Hematopoietic multipotent progenitor cell treated with erythropoietin and hydrocortisone succinate and interleukin-3 and kit ligand, for 8 days (in vitro differentiated cells): ENCODE measurements around the gene CCDC192.
"Not testable (repeated sequence)": the region's sequence is repeated elsewhere in the genome, so short reads cannot be mapped to it uniquely, and the experiment has no call there.

ENCODE experiments used
- DNase-seq: peaks from one replicate; pipeline ENCODE4 v3.0.0-alpha.2; 2015

The CCDC192 gene

GRCh38 chr5:127702926-127703561, at the start of gene CCDC192:
Gene CCDC192, plus strand, starts transcription at chr5:127703391. Its CDS starts 55 bp downstream, at chr5:127703446.
- no peak for DNase-seq

- no peak for DNase-seq
These were observed 46.4 kb upstream of the CCDC192 start for GRCh38 chr5:127656825-127657224.

GRCh38 chr5:127660047-127660733, 43.0 kb upstream of the CCDC192 start:
- DNase-seq, result no peak

GRCh38 chr5:127664093-127664492, 39.1 kb upstream of the CCDC192 start:
- DNase-seq, result no peak

GRCh38 chr5:127665641-127666040, 37.5 kb upstream of the CCDC192 start:
- no peak for DNase-seq

- no peak for DNase-seq
These were observed 37.0 kb upstream of the CCDC192 start for GRCh38 chr5:127666043-127666716.

- DNase-seq, result no peak
These were observed 35.3 kb upstream of the CCDC192 start for GRCh38 chr5:127667926-127668325.

GRCh38 chr5:127671218-127671617, 32.0 kb upstream of the CCDC192 start:
- no peak for DNase-seq

- no peak for DNase-seq
These were observed 29.9 kb upstream of the CCDC192 start for GRCh38 chr5:127673117-127673800.

- DNase-seq, result not testable (repeated sequence)
These were observed 26.2 kb upstream of the CCDC192 start for GRCh38 chr5:127676951-127677350.

GRCh38 chr5:127679691-127680330, 23.4 kb upstream of the CCDC192 start:
- not testable (repeated sequence) for DNase-seq

- no peak for DNase-seq
These were observed 22.6 kb upstream of the CCDC192 start for GRCh38 chr5:127680595-127680994.

- DNase-seq, result no peak
These were observed 20.2 kb upstream of the CCDC192 start for GRCh38 chr5:127683008-127683407.

GRCh38 chr5:127684726-127685467, 18.3 kb upstream of the CCDC192 start:
- DNase-seq, result no peak

GRCh38 chr5:127685662-127686061, 17.5 kb upstream of the CCDC192 start:
- no peak for DNase-seq

GRCh38 chr5:127686424-127686823, 16.8 kb upstream of the CCDC192 start:
- no peak for DNase-seq

GRCh38 chr5:127694518-127695171, 8.5 kb upstream of the CCDC192 start:
- DNase-seq, result no peak

- DNase-seq, result no peak
These were observed 7.8 kb upstream of the CCDC192 start for GRCh38 chr5:127695346-127695745.

GRCh38 chr5:127696683-127697082, 6.5 kb upstream of the CCDC192 start:
- DNase-seq, result no peak

GRCh38 chr5:127697894-127698600, 5.1 kb upstream of the CCDC192 start:
- DNase-seq, result no peak

- no peak for DNase-seq
These were observed 3.8 kb upstream of the CCDC192 start for GRCh38 chr5:127699416-127699815.
